Endothelial cell of umbilical vein (primary cell): ENCODE results near the gene DNAJB5. TPM values are rescaled to one million over a fixed set of nuclear protein-coding genes. Genes with fewer than 3 reads are reported as not detected.

Experiments used
- BruUV-seq: library from RNA; stranded (reverse); fragments of 400-500 nt; replicated peaks from 2 replicates; lab custom pipeline; 2021; lab: Mats Ljungman, UMichigan
- CTCF ChIA-PET: fragments of 300-600, 350-600 bp; sonication (Branson Sonifier 250); formaldehyde crosslinking; loops from one replicate; lab custom pipeline; 2021; ENCODE audit warnings: antibody characterized with exemption, inconsistent platforms; lab: Charles Lee
- POLR2A ChIA-PET: fragments of 300-600, 350-600 bp; sonication (Branson Sonifier 250); formaldehyde crosslinking; loops from one replicate; lab custom pipeline; 2021; ENCODE audit warnings: antibody characterized with exemption, inconsistent platforms; lab: Charles Lee
- DNase-seq: peaks from one replicate; pipeline ENCODE4 v3.0.0-alpha.2; 2011; ENCODE audit warnings: low read depth, low spot score
- FAIRE-seq: peaks from 2 replicates; lab custom pipeline; 2011; peaks lifted over from hg19 to GRCh38; lab: Jason Lieb, UNC
- H2AFZ ChIP-seq: 2 replicates; pipeline ENCODE4 v1.6.0; 2012; ENCODE audit warnings: low read depth, low read length, control low read depth, inconsistent platforms
- H3K27ac ChIP-seq: 2 replicates; pipeline ENCODE4 v1.5.1; 2011; ENCODE audit warnings: low read depth, mild to moderate bottlenecking, control low read depth, low read length, moderate library complexity; ENCODE audit not compliant: insufficient read depth
- H3K27me3 ChIP-seq, 2 experiments: 2 replicates each; pipeline versions ENCODE4 v1.6.0 to v1.6.1; 2011; ENCODE audit warnings: low read length in 2 of 2, mixed read lengths in 1 of 2; ENCODE audit not compliant: control insufficient read depth in 2 of 2, insufficient read depth in 2 of 2
- H3K36me3 ChIP-seq, 2 experiments: 2 replicates in 1 of 2; 3 replicates in 1 of 2; pipeline ENCODE4 v1.5.1; 2011; ENCODE audit warnings: low read length in 2 of 2, mild to moderate bottlenecking in 1 of 2, moderate library complexity in 1 of 2; ENCODE audit not compliant: control insufficient read depth in 2 of 2, insufficient read depth in 2 of 2; ENCODE audit errors: extremely low read depth in 1 of 2
- H3K4me1 ChIP-seq: 3 replicates; pipeline ENCODE4 v1.5.1; 2011; ENCODE audit warnings: mild to moderate bottlenecking, low read length; ENCODE audit not compliant: control insufficient read depth, insufficient read depth; ENCODE audit errors: extremely low read depth
- H3K4me2 ChIP-seq: 2 replicates; pipeline ENCODE4 v1.6.1; 2011; ENCODE audit warnings: low read length, control low read depth, mixed read lengths; ENCODE audit not compliant: insufficient read depth
- H3K4me3 ChIP-seq, 3 experiments: fragments of 200-600 bp in 1 of 3; sonication (generic), shearing (Covaris generic) in 1 of 3; replicated peaks in 1 of 3; 2 replicates each; pipeline ENCODE4 v1.5.1; 2011 to 2016; ENCODE audit warnings: control low read depth in 3 of 3, low read length in 3 of 3, mild to moderate bottlenecking in 2 of 3, inconsistent platforms in 1 of 3, low read depth in 1 of 3, moderate library complexity in 1 of 3; ENCODE audit not compliant: insufficient read depth in 1 of 3
- H3K79me2 ChIP-seq: 2 replicates; pipeline ENCODE4 v1.6.0; 2012; ENCODE audit warnings: low read length, inconsistent platforms; ENCODE audit not compliant: control insufficient read depth, insufficient read depth
- H3K9ac ChIP-seq: replicated peaks from 2 replicates; pipeline ENCODE3; 2011; ENCODE audit warnings: low read length, control low read depth; ENCODE audit not compliant: insufficient read depth; ENCODE audit errors: extremely low read depth
- H3K9me1 ChIP-seq: replicated peaks from 3 replicates; pipeline ENCODE4 v1.6.0; 2011; ENCODE audit warnings: mild to moderate bottlenecking, low read length; ENCODE audit not compliant: control insufficient read depth, insufficient read depth; ENCODE audit errors: extremely low read depth
- H3K9me3 ChIP-seq: replicated peaks from 2 replicates; pipeline ENCODE4 v1.5.1; 2012; ENCODE audit warnings: low read length, inconsistent platforms; ENCODE audit not compliant: control insufficient read depth, insufficient read depth
- H4K20me1 ChIP-seq: replicated peaks from 2 replicates; pipeline ENCODE3; 2011; ENCODE audit warnings: mild to moderate bottlenecking, low read length; ENCODE audit not compliant: control insufficient read depth, insufficient read depth; ENCODE audit errors: extremely low read depth
- EZH2 ChIP-seq: IDR thresholded peaks from 2 replicates; pipeline ENCODE4 v1.6.1; 2012; ENCODE audit warnings: borderline replicate concordance, low read depth, mild to moderate bottlenecking, moderate library complexity, low read length, inconsistent platforms; ENCODE audit not compliant: severe bottlenecking
- FOS ChIP-seq: IDR thresholded peaks from 2 replicates; pipeline ENCODE4 v1.6.1; 2011; ENCODE audit warnings: mild to moderate bottlenecking, low read length, moderate library complexity, borderline replicate concordance; ENCODE audit not compliant: insufficient read depth
- GATA2 ChIP-seq: IDR thresholded peaks from 2 replicates; pipeline ENCODE4 v1.7.0; 2011; ENCODE audit warnings: low read depth, mild to moderate bottlenecking, moderate library complexity, mixed read lengths, low read length; ENCODE audit not compliant: insufficient read length, insufficient read depth
- JUN ChIP-seq: IDR thresholded peaks from 2 replicates; pipeline ENCODE4 v1.6.1; 2011; ENCODE audit warnings: borderline replicate concordance, low read depth; ENCODE audit not compliant: insufficient read length, insufficient read depth
- MYC ChIP-seq: IDR thresholded peaks from one replicate; pipeline ENCODE4 v1.6.1; 2011; ENCODE audit warnings: mild to moderate bottlenecking, low read depth, low read length
- POLR2A ChIP-seq: IDR thresholded peaks from 2 replicates; pipeline ENCODE4 v1.6.1; 2012; ENCODE audit warnings: low read depth, mild to moderate bottlenecking, control low read depth, low read length
- POLR2AphosphoS5 ChIP-seq: IDR thresholded peaks from 2 replicates; pipeline ENCODE4 v1.6.1; 2012; ENCODE audit warnings: low read depth, mild to moderate bottlenecking, control low read depth, low read length, moderate library complexity; ENCODE audit not compliant: insufficient read depth
- dilution Hi-C: fragments of 300-500 bp; cut with MboI; formaldehyde crosslinking; loops from one replicate; pipeline ENCODE4 v1.15.0; 2019; ENCODE audit warnings: low sequenced_read_pairs; ENCODE audit not compliant: extremely low pct_ligation_motif_present
- intact Hi-C: fragments of 100-400 bp; cut with micrococcal nuclease; formaldehyde crosslinking; loops from one replicate; pipeline ENCODE4 v1.10.0; 2022
- polyA plus RNA-seq, 4 experiments: library from polyadenylated mRNA; depleted of rRNA in 3 of 4; stranded (reverse) in 3 of 4; unstranded in 1 of 4; fragments of >200 nt; gene quantifications; 2 replicates each; pipeline versions ENCODE4 v1.2.1 to v1.2.3, GENCODE V29; 2011 to 2012; ENCODE audit warnings: missing spikeins in 1 of 4
- total RNA-seq: library from RNA; stranded (reverse); gene quantifications from 2 replicates; pipeline ENCODE4 v1.2.3, GENCODE V29; 2021
- TF ChIP-seq, protein P1 (sequence below): IDR thresholded peaks from 2 replicates; pipeline ENCODE4 v1.6.1; 2011; ENCODE audit not compliant: insufficient read depth, insufficient read length
- TF ChIP-seq, protein P2 (sequence below), 2 donors: IDR thresholded peaks; 1 replicate in 1 of 2; 2 replicates in 1 of 2; pipeline ENCODE4 v1.5.1; 2011; ENCODE audit warnings: low read length in 2 of 2, mild to moderate bottlenecking in 2 of 2, moderate library complexity in 2 of 2, control low read depth in 1 of 2, inconsistent platforms in 1 of 2, low read depth in 1 of 2; ENCODE audit not compliant: insufficient read depth in 1 of 2; ENCODE audit errors: extremely low read depth in 1 of 2

Gene DNAJB5
- total and polyA plus RNA-seq, 2 donors (not counting 3 experiments of a cell fraction or from before 2014, with no cell fraction given), result 8.6 to 12.8 TPM

- FAIRE-seq (no peak), DNase-seq (peak; percentile 19)
- peaks cover 9% of the 10 kb centered on the region for H3K4me1 ChIP-seq
- no peak overlapping the region for H3K9ac ChIP-seq
- H2AFZ ChIP-seq, result no peak overlapping the region
- dilution Hi-C loops, result no loop called here
- no peaks in the 10 kb centered on the region for H3K9me3 ChIP-seq
- H3K27me3 ChIP-seq, result no peaks in the 10 kb centered on the region
- no peak overlapping the region for H3K4me3 ChIP-seq
- TF ChIP-seq GATA2 (no peak), EZH2 (no peak), POLR2A (no peak), JUN (no peak), MYC (no peak), POLR2AphosphoS5 (no peak), FOS (no peak)
- TF ChIP-seq, protein P1, sequence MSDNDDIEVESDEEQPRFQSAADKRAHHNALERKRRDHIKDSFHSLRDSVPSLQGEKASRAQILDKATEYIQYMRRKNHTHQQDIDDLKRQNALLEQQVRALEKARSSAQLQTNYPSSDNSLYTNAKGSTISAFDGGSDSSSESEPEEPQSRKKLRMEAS, result no peak
- TF ChIP-seq, protein P2, sequence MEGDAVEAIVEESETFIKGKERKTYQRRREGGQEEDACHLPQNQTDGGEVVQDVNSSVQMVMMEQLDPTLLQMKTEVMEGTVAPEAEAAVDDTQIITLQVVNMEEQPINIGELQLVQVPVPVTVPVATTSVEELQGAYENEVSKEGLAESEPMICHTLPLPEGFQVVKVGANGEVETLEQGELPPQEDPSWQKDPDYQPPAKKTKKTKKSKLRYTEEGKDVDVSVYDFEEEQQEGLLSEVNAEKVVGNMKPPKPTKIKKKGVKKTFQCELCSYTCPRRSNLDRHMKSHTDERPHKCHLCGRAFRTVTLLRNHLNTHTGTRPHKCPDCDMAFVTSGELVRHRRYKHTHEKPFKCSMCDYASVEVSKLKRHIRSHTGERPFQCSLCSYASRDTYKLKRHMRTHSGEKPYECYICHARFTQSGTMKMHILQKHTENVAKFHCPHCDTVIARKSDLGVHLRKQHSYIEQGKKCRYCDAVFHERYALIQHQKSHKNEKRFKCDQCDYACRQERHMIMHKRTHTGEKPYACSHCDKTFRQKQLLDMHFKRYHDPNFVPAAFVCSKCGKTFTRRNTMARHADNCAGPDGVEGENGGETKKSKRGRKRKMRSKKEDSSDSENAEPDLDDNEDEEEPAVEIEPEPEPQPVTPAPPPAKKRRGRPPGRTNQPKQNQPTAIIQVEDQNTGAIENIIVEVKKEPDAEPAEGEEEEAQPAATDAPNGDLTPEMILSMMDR (IDR thresholded peaks at IDR 0.05; ENCODE audit: extremely low read depth in 1 of 2, insufficient read depth in 1 of 2, low read depth in 1 of 2, low read length in 2 of 2), result no peak
- H3K36me3 ChIP-seq, result no peaks in the 10 kb centered on the region
- no TSS peak for BruUV-seq
- no peak overlapping the region for H3K4me2 ChIP-seq
- H3K27ac ChIP-seq, result no peak overlapping the region
- no peaks in the 10 kb centered on the region for H3K9me1 ChIP-seq
- ChIA-PET CTCF (interaction anchor here (0.5 to 4.5 kb wide), 10 partner anchors 9 to 1004 kb away, joined by 3 to 29 read pairs (median 6); partner anchors contain the start of gene VCP), POLR2A (interaction anchor here (1.1 kb wide), 1 partner anchor 45 kb away, joined by 3 read pairs; the partner anchor contains the start of gene VCP)
- intact Hi-C loops, result no loop called here
- H4K20me1 ChIP-seq, result no peaks in the 10 kb centered on the region
- no peaks in the 10 kb centered on the region for H3K79me2 ChIP-seq
Observed at GRCh38 chr9:35026671-35027070, 37.1 kb downstream of the DNAJB5 start.
